NK-92 treated with Interleukin-12 subunit alpha and Interleukin-12 subunit beta, amount 100 ng/mL, for 24 hours (cell line): Measurements from ENCODE around the gene KCNJ9.
"Not testable (repeated sequence)": the region's sequence is repeated elsewhere in the genome, so short reads cannot be mapped to it uniquely, and the experiment has no call there.

Source experiments
- DNase-seq: peaks from one replicate; lab custom pipeline; 2025; lab: John Stamatoyannopoulos, UW

The KCNJ9 gene

DNA sequence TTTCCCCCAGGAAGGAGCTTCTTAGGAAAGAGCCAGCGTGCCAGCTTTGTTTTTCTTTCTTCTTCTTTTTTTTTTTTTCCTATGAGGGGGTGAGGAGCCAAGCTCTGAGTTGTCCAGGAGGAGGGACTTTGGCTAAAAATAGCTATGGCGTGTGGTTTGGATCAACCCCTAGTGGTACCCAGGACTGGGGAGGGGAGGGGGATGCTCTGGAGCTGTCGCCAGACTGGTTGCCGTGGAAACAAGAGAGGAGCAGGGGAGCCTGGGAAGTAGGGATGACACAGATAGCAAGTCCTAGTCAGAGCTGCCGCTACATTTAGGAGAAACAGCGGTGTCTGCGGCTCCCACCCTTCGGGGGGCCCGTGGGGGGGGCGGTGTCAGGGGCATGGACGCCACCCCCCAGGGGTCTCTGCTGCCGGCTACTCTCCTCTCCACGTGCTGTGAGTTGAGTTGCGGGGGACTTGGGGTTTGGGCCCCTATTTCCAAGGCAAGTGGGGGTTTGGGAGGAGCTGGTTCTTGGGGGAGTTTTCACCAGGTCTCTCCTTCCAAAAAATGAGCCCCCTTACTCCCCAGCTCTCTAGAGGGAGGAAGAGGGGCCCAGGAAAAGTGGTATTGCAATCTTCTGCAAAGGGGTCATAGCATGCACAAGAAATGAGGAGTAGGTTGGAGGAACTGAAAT lies at the start of gene KCNJ9:
Gene KCNJ9 (plus strand): TSS at position 278 of the 676 bp plus-strand sequence. CDS start 2,493 bp downstream, outside the sequence.
- DNase-seq = no peak

DNA sequence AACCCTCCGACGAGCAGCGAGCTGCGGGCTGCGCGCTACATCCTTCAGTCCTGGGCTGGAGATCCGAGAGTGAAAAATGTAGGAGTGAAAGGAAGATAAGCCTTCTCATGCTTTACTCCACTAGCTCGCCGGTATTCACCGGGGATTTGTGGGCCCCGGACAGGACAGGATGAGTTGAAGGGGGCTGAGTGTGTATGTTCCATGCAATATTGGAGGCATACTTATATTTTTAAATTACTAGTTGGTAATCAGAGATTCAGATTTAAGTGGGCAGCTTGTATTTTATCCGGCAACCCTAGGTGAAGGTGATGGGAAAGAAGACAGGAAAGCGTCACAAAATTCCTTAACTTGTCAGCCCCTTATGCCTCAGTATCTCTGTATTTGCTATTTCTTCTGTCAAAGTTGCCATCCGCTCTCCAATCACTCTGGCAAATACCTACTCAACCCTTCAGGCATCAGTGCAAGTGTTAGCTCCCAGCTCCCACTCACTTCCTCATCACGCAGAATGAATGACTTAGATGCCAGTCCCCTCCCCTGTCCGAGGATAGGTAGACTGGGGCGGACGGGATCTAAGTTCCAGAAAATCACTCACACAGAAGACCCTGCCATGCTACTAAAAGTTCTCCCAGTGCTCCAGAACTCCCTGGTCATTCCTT lies 49.0 kb upstream of the KCNJ9 start:
- no peak for DNase-seq

DNA sequence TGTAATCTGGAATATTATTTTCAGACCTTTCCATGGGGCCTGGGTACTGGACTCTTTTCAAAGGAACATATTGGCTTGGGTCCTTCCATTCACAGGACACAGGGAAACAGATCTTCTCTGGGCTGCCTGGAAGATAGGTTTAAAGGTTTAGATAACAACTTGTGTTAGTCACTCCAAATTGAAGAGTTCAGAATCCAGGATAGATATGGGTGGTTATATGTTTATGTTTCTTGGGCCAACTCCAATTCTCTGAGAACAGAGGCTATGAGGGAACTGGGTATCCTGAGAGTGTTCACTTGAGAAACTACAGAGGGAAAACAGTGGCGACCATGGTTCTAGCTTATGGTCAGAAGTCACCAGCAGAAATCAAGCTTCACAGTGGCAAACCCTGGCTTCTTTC lies 40.9 kb upstream of the KCNJ9 start:
- DNase-seq = no peak

DNA sequence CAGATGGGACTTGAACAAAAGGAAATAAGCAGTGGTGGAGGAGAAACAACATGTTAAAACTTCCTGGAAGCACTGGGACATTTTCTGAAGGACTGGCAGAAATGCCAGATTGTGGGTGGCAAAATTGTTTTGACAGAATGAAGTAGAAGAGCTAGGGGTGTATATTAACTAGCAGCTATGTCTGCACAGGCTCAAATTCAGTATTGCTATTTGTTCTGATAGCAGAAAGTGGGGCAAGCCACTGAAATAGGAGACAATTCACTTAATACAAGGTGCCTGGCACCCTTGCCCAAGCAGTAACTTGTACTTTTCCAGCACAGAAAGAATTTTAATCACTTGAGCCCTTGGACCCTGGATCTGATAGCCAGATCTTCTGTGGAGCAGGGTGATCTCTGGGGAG lies 37.8 kb upstream of the KCNJ9 start:
- no peak for DNase-seq

DNA sequence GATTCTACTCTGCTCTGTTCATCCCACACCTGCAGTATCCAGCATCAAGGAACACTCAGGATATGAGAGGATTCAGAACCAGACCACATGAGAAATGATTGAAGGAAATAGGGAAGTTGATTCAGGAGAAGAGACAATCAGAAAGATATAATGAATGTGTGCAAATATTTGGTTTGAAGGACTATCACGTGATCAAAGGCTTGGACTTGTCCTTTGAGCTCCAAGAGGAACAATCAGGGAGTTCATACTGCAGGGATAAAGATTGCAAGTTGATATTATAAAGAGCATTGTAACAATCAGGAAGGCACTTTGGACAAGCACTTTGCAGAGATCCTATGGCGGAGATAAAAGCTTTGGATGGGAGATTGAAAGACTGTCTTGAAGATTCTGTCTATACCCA lies 35.7 kb upstream of the KCNJ9 start:
- DNase-seq = no peak

DNA sequence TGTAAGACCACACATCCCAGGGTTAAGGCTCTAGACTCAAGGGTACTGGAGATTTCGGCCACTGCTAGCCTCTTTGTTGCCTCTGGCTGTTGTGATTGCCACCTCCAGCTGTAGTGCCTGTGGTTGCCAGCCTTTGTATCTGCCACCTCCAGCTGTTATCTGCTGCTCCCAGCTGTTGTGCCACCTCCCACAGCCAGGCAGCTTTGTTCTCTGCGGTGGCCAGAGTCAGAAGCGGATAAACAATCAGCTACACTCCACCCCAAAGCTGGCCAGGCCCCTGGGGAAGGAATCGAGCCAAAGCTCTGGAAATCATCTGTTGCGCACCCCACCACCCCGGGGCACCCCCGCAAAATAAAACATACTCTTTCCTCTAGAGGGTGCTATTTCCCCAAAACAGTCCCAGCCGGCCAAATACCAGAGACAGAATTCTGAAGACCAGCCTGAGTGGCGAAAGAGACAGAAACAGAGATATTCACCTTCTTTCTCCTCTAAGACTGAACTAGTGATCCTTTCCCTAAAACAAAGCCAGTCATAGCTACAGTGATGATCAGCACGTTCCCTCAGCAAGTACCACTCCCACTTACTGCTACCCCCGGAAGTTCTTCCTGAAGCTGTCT lies 34.7 kb upstream of the KCNJ9 start:
- peak; percentile 7 for DNase-seq

DNA sequence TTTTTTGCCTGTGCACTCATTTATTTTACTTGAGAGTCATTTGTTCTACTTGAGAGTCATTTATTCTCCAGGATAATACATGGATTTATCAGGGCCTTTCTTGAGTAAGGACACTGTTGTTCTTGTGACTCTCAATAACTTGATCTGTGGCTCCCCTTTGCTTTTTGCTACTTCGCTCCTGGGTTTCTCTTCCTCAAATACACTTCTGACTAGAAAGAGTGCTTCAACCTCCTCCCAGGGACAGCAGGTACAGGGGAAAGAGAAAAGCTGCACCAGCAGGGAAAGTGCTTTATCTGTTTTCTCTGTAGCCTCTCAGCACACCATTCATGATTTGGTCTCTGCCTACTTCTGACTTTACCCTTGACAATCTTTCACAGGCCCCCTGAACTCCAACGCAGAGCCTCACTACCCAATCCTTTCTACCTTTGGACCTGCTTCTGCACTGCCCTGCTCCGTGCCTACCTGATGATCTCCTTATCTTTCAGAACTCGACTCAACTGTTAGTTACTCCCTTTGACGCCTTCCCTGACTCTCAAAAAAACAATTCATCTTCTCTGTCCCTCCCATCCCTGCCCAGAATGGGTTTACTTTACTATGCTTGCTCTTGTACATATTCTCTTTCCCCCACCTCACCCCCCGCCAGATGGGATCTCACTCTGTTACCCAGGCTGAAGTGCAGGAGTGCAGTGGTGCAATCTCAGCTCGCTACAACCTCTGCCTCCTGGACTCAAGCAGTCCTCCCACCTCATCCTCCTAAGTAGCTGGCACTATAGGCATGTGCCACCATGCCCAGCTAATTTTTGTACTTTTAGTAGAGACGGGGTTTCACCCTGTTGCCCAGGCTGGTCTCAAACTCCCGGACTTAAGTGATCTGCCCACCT lies 34.0 kb upstream of the KCNJ9 start:
- DNase-seq = no peak

DNA sequence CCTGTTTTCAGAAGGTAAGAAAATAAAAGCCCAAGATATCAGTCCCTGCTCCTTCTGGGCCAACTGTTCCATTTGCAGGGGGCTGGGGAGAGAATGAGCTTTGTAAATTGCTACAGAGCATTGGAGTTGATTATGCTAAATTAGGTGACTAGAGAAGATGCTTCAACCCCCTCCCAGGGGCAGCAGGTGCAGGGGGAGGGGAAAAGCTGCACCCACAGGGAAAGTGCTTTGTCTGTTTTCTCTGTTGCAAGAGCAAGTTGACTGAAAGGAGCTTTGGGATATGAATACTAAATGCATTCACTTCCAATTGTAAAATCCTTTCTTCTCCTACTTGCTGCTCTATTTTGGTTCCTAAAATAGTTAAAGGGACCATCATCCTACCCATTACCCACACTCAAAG lies 33.0 kb upstream of the KCNJ9 start:
- DNase-seq = no peak

DNA sequence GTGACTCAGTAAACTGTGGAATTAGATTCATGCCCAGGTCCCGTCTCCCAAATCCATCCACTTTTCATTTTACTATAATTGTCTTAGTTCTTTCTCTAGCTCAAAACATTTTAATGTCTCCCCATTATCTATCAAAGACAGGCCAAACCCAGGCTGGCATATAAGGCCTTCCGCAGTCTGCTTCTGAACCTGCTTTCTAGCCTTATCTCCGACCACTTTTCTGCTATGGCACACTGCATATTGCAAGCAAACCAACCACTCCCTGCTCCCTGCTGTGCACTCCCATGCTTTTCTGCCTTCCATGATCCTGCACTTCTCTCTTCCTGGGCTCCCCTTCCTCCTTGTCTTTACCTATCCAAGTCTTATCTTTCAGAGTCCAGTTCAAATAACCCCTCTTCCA lies 32.2 kb upstream of the KCNJ9 start:
- no peak for DNase-seq

DNA sequence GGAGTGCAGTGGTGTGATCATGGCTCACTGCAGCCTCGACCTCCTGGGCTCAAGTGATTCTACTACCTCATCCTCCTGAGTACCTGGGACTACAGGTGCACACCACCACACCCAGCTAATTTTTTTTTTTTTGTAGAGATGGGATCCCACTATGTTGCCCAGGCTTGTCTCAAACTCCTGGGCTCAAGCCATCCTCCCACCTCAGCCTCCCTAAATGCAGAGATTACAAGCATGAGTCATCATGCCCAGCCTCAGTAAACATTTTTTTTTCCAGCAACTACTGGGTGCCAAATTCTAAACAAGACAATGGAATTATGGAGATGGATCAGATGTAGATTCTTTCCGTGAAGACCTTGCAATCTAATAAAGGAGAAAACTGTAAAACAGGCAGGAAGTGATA lies 31.2 kb upstream of the KCNJ9 start:
- not testable (repeated sequence) for DNase-seq

DNA sequence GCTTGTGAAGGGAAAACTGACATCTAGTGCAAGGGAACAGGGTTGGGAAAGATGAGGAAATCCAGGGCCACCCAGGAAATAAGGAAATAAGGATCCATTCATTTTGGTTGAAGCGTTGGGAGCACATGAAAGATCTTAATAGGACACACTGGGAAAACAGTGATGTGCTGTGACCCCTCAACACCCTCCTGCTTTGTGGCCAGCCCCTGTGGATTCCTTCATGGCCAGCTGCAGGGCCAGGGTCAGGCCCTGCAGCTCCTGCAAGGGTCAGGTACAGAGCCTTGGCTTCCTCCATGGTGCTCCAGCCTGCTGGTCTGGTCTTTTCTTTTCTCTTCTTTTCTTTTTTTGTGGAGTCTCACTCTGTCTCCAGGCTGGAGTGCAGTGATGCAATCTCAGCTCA lies 30.7 kb upstream of the KCNJ9 start:
- no peak for DNase-seq

DNA sequence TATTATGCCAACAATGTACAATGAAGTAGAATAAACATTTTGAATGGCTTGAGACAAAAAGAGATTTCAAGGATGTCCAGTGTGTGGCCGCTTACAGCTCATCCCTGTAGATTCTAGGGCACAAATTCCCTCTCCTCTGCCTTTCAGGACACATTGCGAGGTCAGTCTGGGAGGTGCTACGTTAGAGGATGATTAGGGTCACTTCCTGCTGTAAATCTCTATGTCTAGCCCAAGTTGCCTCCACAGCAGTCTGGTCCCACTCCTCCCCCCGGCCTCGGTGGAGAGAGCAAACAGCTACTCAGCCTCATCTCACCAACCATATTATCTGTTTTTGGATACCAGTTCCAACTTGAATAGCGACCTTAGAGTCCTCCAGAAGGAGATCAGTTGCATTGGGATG lies 28.4 kb upstream of the KCNJ9 start:
- DNase-seq = no peak

DNA sequence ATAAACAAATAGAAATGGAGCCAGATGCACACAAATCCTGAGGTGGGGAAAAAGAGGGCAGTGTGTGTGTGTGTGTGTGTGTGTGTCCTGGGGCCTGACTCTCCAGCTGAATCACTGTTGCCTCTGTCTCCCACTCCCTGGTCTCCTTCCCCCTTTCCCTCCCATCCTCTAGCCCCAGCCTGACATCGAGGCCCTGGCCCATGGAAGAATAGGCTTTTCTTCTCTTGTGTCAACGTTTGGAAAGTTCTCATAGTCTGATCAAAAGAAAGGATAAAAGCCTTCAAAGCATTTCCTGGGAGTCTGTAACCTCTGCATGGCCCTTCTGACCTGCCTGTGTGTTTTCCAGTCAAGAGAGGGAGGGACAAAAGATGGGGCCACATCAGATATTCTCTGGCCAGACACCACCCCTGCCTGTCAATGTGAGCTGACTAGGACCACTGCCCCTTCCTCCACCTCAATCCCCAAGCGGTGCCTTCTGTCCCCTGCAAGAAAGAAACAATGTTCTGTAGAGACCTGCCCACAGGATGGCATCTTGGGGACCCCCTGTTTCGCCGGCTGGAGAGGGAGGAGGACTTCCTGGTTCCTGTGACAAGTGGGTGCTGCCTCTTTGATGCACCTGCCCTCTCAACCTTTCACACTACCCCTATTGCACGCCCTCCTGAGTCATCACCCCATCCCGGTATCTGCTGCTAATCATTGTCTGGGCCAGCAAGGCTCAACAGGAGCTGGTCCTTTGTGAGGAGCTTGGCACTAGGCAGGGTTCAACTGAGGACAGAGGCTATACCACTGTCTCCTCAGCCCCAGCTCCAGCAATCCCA lies 27.6 kb upstream of the KCNJ9 start:
- DNase-seq = no peak

DNA sequence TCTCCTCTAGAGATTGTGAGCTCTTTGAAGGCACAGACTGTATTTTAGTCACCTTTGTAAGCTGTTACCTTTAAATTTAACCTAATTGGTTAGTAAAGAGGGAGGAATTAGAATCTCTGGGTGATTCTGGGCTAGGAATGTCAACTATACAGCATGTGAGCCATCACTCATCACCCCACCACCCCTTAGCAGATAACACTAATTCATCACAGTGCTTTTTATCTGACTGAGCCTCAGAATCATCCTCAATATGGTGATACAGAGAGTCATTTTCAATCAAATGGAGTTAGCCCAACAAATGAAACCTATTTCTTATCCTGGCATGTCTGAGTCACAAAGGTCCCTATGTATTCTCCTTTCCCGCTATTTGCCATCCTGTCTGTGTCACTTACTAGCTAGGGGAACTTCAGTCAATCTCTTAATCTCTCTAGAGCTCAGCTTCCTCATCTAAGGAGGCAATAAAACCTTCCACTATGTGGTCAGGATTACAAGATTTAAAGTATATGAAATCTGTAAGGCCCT lies 24.6 kb upstream of the KCNJ9 start:
- DNase-seq = no peak

DNA sequence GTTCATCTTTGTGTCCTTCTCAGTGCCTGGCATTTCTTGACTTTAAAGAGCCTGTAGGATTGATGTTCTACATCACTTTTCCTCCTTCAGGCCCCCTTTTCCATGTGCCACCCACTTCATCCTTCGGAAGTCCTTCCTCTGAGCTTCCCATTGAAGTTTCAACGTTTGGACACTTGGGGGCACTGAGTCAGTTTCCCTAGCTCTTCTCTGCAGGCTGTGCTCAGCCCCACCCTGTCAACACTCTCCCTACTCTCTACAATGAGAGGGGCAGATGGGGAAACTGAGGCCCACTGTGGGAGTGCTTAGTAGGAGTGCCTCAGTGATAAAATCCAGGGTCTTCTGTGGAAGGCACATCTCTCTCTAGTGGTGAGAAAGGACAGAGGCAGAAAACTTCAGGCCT lies 23.3 kb upstream of the KCNJ9 start:
- no peak for DNase-seq

DNA sequence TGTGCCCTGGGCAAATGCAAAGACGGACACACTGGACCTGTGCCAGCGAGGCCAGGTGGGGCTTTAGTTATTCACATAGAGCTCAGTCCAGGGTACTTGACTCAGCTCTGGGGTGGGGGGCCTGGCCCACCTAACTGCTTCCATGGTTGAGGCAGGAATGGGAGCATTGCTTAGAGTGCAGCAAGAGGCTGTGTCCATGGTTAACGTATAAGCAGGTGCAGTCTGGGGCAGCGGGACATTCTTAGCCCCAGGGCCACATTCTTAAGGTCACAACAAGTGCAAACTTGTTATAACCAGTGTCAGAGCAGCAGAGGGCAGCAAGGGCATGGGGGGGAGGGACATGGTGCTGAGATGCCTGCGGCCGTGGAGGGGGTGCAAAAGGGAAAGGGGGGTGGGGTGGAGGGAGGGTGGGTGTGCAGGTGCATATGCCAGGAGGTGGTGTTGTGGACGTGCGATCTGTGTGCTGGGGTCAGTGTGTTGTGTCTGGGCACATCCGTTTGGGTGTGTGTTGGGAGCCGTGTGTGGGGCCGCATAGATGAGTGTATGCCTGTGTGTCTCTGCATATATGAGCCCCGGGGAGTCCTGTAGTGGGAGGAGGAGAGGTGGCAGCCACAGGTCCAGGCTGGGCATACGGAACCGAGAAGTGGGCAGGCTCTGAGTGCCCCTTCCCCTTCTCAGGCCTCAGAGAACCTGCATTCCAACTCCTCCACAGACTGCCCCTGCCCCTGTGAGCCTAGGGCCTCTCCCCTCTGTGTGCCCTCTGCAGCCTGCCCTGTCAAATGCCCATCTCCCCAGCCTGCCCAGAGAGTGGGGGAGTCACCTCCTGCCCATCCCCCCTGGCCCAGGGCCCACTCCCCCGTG lies 19.7 kb upstream of the KCNJ9 start:
- DNase-seq = no peak

DNA sequence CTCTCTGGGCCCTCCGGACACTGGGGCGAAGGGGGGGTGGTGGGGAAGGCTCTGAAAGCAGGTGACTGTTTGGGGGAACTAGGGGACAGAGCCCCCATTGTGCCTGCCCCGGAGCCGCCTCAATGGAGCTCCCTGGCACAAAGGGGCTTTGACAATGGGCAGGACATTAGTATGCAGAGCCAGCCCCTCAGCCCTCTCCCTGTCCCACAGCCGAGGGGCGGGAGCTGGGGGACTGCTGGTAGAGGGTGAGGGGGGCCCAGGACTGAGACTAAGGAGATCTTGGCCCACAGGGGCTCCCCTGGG lies 19.2 kb upstream of the KCNJ9 start:
- DNase-seq = no peak

DNA sequence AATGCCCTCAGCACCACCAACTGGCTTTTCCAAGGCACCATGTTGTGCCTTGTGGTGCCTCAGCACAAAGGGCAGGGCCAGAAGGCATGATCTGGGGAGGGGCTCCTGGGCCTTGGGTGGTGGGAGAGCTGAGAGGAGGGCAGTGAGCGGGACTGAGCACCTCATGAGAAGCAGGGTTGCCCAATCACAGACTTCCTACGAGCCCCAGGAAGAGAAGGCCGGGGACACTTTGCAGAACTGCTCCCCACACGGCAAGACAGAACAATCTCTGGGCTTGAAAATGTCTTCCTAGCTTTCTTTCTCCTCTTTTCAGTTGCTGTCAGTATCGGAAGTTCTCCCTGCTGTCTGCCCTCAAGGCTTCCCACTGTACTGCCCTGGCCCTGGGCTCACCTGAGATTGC lies 18.2 kb upstream of the KCNJ9 start:
- no peak for DNase-seq

DNA sequence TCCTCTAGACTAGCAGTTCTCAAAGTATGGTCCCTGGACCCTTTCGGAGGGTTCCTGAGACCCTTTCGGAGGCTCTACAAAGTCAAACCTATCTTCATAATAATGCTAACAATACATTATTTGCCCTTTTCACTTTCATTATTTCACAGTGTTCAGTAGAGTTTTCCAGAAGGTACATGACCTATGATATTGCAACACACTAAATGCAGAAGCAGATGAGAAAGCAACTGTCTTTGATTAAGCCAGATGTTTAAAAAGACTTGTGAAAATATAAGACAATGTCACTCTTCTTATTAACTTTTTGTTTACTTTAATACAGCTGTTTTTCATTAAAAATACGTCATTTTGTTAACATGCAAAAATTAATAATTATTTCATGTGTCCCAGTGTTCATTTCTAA lies 17.2 kb upstream of the KCNJ9 start:
- no peak for DNase-seq

DNA sequence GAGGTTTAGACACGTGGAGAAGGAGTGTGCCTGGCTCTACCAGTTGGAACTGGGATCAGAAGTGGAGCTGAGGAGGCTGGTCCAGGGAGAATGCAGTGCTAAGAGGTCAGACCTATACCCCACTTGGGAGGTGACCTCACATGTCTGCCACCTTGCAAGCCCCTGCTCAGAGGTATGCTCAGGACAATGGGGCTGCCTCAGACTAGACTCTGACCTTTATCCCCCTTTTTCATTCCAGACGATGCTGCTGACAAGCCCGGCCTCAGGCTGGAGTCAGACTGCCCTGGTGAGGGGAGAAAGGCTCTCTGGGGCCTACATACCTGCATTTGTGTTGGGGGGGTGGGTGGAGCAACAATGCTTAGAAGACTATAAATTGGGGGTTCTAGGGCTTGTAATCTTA lies 16.6 kb upstream of the KCNJ9 start:
- DNase-seq = no peak
